CD4-positive, alpha-beta memory T cell (primary cell): ENCODE results near the gene SRBD1. TPM values are rescaled to one million over a fixed set of nuclear protein-coding genes. Genes with fewer than 3 reads are reported as not detected.

ENCODE experiments used
- CTCF ChIA-PET: fragments of 350-600 bp; sonication (Branson Sonifier 250); formaldehyde crosslinking; loops from one replicate; lab custom pipeline; 2021; ENCODE audit warnings: inconsistent platforms; ENCODE audit not compliant: partially characterized antibody; lab: Charles Lee
- POLR2A ChIA-PET: fragments of 350-600 bp; sonication (Branson Sonifier 250); formaldehyde crosslinking; loops from one replicate; lab custom pipeline; 2021; ENCODE audit not compliant: partially characterized antibody; lab: Charles Lee
- DNase-seq, 5 donors: peaks; one replicate each; pipeline versions ENCODE4 v3.0.0 to v3.0.0-alpha.2; 2020 to 2022; ENCODE audit warnings: mixed read lengths in 1 of 5
- H3K27ac ChIP-seq: one replicate; pipeline ENCODE4 v1.7.0; 2013; ENCODE audit warnings: low read depth, low read length
- H3K27me3 ChIP-seq: 2 replicates; pipeline ENCODE4 v1.7.0; 2013; ENCODE audit warnings: mild to moderate bottlenecking, low read length, moderate library complexity; ENCODE audit not compliant: insufficient read depth
- H3K36me3 ChIP-seq: 2 replicates; pipeline ENCODE4 v1.7.0; 2013; ENCODE audit warnings: mild to moderate bottlenecking, low read length, moderate library complexity; ENCODE audit not compliant: insufficient read depth
- H3K4me1 ChIP-seq: 2 replicates; pipeline ENCODE4 v1.7.0; 2013; ENCODE audit warnings: mild to moderate bottlenecking, low read length, moderate library complexity; ENCODE audit not compliant: insufficient read depth
- H3K4me3 ChIP-seq, 2 donors: one replicate each; pipeline ENCODE4 v1.7.0; 2013; ENCODE audit warnings: low read length in 2 of 2, mild to moderate bottlenecking in 1 of 2
- H3K9me3 ChIP-seq, 2 donors: one replicate each; pipeline ENCODE4 v1.7.0; 2013; ENCODE audit warnings: low read length in 2 of 2, control low read depth in 1 of 2; ENCODE audit not compliant: control insufficient read depth in 1 of 2
- H3K27ac Mint-ChIP-seq, 7 donors: one replicate each; pipeline ENCODE4 v1.8.0; 2020 to 2021; ENCODE audit warnings: mixed read lengths in 7 of 7, mild to moderate bottlenecking in 6 of 7, inconsistent platforms in 3 of 7, moderate library complexity in 3 of 7
- H3K27me3 Mint-ChIP-seq, 2 donors: one replicate each; pipeline ENCODE4 v1.8.0; 2020 to 2021; ENCODE audit warnings: mixed read lengths in 2 of 2
- H3K36me3 Mint-ChIP-seq, 2 donors: one replicate each; pipeline ENCODE4 v1.8.0; 2020 to 2021; ENCODE audit warnings: mixed read lengths in 2 of 2, inconsistent platforms in 1 of 2, mild to moderate bottlenecking in 1 of 2
- H3K4me1 Mint-ChIP-seq, 4 donors: one replicate each; pipeline ENCODE4 v1.8.0; 2020 to 2021; ENCODE audit warnings: mixed read lengths in 4 of 4, mild to moderate bottlenecking in 1 of 4
- H3K4me3 Mint-ChIP-seq, 8 donors: one replicate each; pipeline ENCODE4 v1.8.0; 2020 to 2021; ENCODE audit warnings: mixed read lengths in 8 of 8, mild to moderate bottlenecking in 7 of 8, moderate library complexity in 6 of 8, inconsistent platforms in 3 of 8
- H3K9me3 Mint-ChIP-seq, 8 donors: one replicate each; pipeline ENCODE4 v1.8.0; 2020 to 2021; ENCODE audit warnings: mixed read lengths in 8 of 8, mild to moderate bottlenecking in 5 of 8, inconsistent platforms in 3 of 8, moderate library complexity in 1 of 8
- intact Hi-C: fragments of 100-400 bp; cut with micrococcal nuclease; formaldehyde crosslinking; loops from one replicate; pipeline ENCODE4 v1.15.1; 2023
- polyA plus RNA-seq, 2 donors: library from polyadenylated mRNA; unstranded; fragments of 300-500 nt; fragmentation: Illumina TruSeq; gene quantifications; one replicate each; pipeline ENCODE4 v1.2.3, GENCODE V29; 2021
- total RNA-seq, 2 experiments: library from RNA; stranded (reverse); gene quantifications; one replicate each; pipeline ENCODE4 v1.2.3, GENCODE V29; 2021

The SRBD1 gene
- total and polyA plus RNA-seq, 4 experiments from 2014 or later = 10.0 to 23.7 (median 17.3) TPM

- Histone ChIP-seq H3K4me3 (no peak overlapping the region), H3K4me1 (peaks cover 18% of the 10 kb centered on the region), H3K36me3 (no peaks in the 10 kb centered on the region), H3K27me3 (no peaks in the 10 kb centered on the region), H3K9me3 (no peaks in the 10 kb centered on the region), H3K27ac (peak overlapping the region; percentile 72)
- intact Hi-C loops = loop anchor here (2.0 to 5.0 kb wide), 2 partner anchors 42 to 83 kb away; partner anchors contain the start of genes PRKCE and SRBD1
- CTCF ChIA-PET = no interaction called here
- peak overlapping the region in 2 of 8 donors; percentile 21 to 54 for H3K4me3 Mint-ChIP-seq
- POLR2A ChIA-PET = interaction anchor here (1.7 to 2.0 kb wide), 2 partner anchors 41 to 82 kb away, joined by 10 to 22 read pairs; partner anchors contain the start of genes PRKCE and SRBD1
- peaks cover 12 to 21% (median 17%) of the 10 kb centered on the region in 4 donors for H3K4me1 Mint-ChIP-seq
- peaks cover 21 to 33% of the 10 kb centered on the region in 2 donors for H3K36me3 Mint-ChIP-seq
- no peaks in the 10 kb centered on the region for H3K27me3 Mint-ChIP-seq
- peak overlapping the region; percentile 66 to 98 (median 79) for H3K27ac Mint-ChIP-seq
- DNase-seq = no peak
- peaks cover 0 to 2% (median 0%) of the 10 kb centered on the region in 8 donors for H3K9me3 Mint-ChIP-seq
Observed at GRCh38 chr2:45568935-45569334, 42.1 kb downstream of the SRBD1 start.

- H3K9me3 ChIP-seq = no peaks in the 10 kb centered on the region
- intact Hi-C loops = loop anchor here (2.0 to 5.0 kb wide), 2 partner anchors 43 to 84 kb away; partner anchors contain the start of genes PRKCE and SRBD1
- Mint-ChIP-seq H3K9me3 (peaks cover 0 to 2% (median 0%) of the 10 kb centered on the region in 8 donors), H3K27me3 (no peaks in the 10 kb centered on the region), H3K36me3 (peaks cover 16 to 28% of the 10 kb centered on the region in 2 donors), H3K4me3 (peak overlapping the region; percentile 83 to 94 (median 87)), H3K27ac (peak overlapping the region; percentile 79 to 98 (median 97)), H3K4me1 (peaks cover 15 to 21% (median 18%) of the 10 kb centered on the region in 4 donors)
- CTCF ChIA-PET = interaction anchor here (0.7 to 1.8 kb wide), 8 partner anchors 8 to 211 kb away, joined by 3 to 6 read pairs (median 5); partner anchors contain the start of gene SRBD1
- peaks cover 18% of the 10 kb centered on the region for H3K4me1 ChIP-seq
- no peaks in the 10 kb centered on the region for H3K27me3 ChIP-seq
- DNase-seq = peak in 4 of 5 donors; percentile 73 to 84 (median 78)
- H3K27ac ChIP-seq = peak overlapping the region; percentile 72
- H3K36me3 ChIP-seq = no peaks in the 10 kb centered on the region
- POLR2A ChIA-PET = interaction anchor here (1.2 to 2.0 kb wide), 6 partner anchors 13 to 1206 kb away, joined by 3 to 22 read pairs (median 6); partner anchors contain the start of genes CAMKMT, PRKCE and SRBD1
- H3K4me3 ChIP-seq = peak overlapping the region; percentile 12 to 56
Observed at GRCh38 chr2:45567974-45568789, 42.9 kb downstream of the SRBD1 start.

GRCh38 chr2:45567288-45567963 lies 43.6 kb downstream of the SRBD1 start:
- Mint-ChIP-seq H3K9me3 (peaks cover 0 to 2% (median 0%) of the 10 kb centered on the region in 8 donors), H3K27me3 (no peaks in the 10 kb centered on the region), H3K4me3 (peak overlapping the region; percentile 83 to 94 (median 87)), H3K36me3 (peaks cover 14 to 23% of the 10 kb centered on the region in 2 donors), H3K27ac (peak overlapping the region; percentile 79 to 98 (median 97)), H3K4me1 (peaks cover 15 to 21% (median 18%) of the 10 kb centered on the region in 4 donors)
- Histone ChIP-seq H3K9me3 (no peaks in the 10 kb centered on the region), H3K4me1 (peaks cover 18% of the 10 kb centered on the region), H3K36me3 (no peaks in the 10 kb centered on the region), H3K27ac (peak overlapping the region; percentile 72), H3K4me3 (peak overlapping the region; percentile 12 to 56), H3K27me3 (no peaks in the 10 kb centered on the region)
- CTCF ChIA-PET = interaction anchor here (0.7 to 1.8 kb wide), 8 partner anchors 9 to 211 kb away, joined by 3 to 6 read pairs (median 5); partner anchors contain the start of gene SRBD1
- no peak for DNase-seq
- POLR2A ChIA-PET = interaction anchor here (0.9 to 2.0 kb wide), 7 partner anchors 11 to 1205 kb away, joined by 3 to 22 read pairs (median 5); partner anchors contain the start of genes CAMKMT, PRKCE and SRBD1
- intact Hi-C loops = loop anchor here (5.0 kb wide), 1 partner anchor 85 kb away; the partner anchor contains the start of gene PRKCE

- no peaks in the 10 kb centered on the region for H3K4me1 ChIP-seq
- Mint-ChIP-seq H3K36me3 (peaks cover 18 to 26% of the 10 kb centered on the region in 2 donors), H3K27ac (no peak overlapping the region), H3K4me1 (peaks cover 0 to 13% (median 7%) of the 10 kb centered on the region in 4 donors), H3K4me3 (no peak overlapping the region), H3K27me3 (no peaks in the 10 kb centered on the region), H3K9me3 (peaks cover 0 to under 1% (median 0%) of the 10 kb centered on the region in 8 donors)
- no peak overlapping the region for H3K4me3 ChIP-seq
- no peaks in the 10 kb centered on the region for H3K27me3 ChIP-seq
- H3K9me3 ChIP-seq = no peaks in the 10 kb centered on the region
- no peak overlapping the region for H3K27ac ChIP-seq
- H3K36me3 ChIP-seq = no peaks in the 10 kb centered on the region
- no peak for DNase-seq
- CTCF ChIA-PET = no interaction called here
- POLR2A ChIA-PET = no interaction called here
- intact Hi-C loops = no loop called here
Observed at GRCh38 chr2:45559436-45559835, 51.6 kb downstream of the SRBD1 start.

- peaks cover 51 to 58% of the 10 kb centered on the region in 2 donors for H3K36me3 Mint-ChIP-seq
- Histone ChIP-seq H3K9me3 (no peaks in the 10 kb centered on the region), H3K27ac (no peak overlapping the region), H3K36me3 (no peaks in the 10 kb centered on the region), H3K27me3 (no peaks in the 10 kb centered on the region), H3K4me3 (no peak overlapping the region), H3K4me1 (no peaks in the 10 kb centered on the region)
- ChIA-PET POLR2A (no interaction called here), CTCF (interaction anchor here (0.7 to 1.8 kb wide), 2 partner anchors 24 to 93 kb away, joined by 3 to 6 read pairs; no protein-coding TSS in a partner anchor)
- H3K9me3 Mint-ChIP-seq = peaks cover 0 to 2% (median 0%) of the 10 kb centered on the region in 8 donors
- intact Hi-C loops = no loop called here
- no peaks in the 10 kb centered on the region for H3K27me3 Mint-ChIP-seq
- peak overlapping the region in 2 of 7 donors; percentile 5 to 23 for H3K27ac Mint-ChIP-seq
- H3K4me3 Mint-ChIP-seq = no peak overlapping the region
- H3K4me1 Mint-ChIP-seq = peaks cover 0 to 11% (median 5%) of the 10 kb centered on the region in 4 donors
- no peak for DNase-seq
Observed at GRCh38 chr2:45554742-45555140, 56.3 kb downstream of the SRBD1 start.

- H3K4me3 Mint-ChIP-seq = no peak overlapping the region
- peaks cover 0 to 2% (median 0%) of the 10 kb centered on the region in 8 donors for H3K9me3 Mint-ChIP-seq
- no peaks in the 10 kb centered on the region for H3K27me3 Mint-ChIP-seq
- DNase-seq = no peak
- intact Hi-C loops = no loop called here
- Histone ChIP-seq H3K27me3 (no peaks in the 10 kb centered on the region), H3K27ac (no peak overlapping the region), H3K4me3 (no peak overlapping the region), H3K9me3 (no peaks in the 10 kb centered on the region), H3K4me1 (no peaks in the 10 kb centered on the region), H3K36me3 (no peaks in the 10 kb centered on the region)
- ChIA-PET POLR2A (no interaction called here), CTCF (interaction anchor here (1.8 kb wide), 1 partner anchor 25 kb away, joined by 6 read pairs; no protein-coding TSS in a partner anchor)
- peaks cover 51 to 53% of the 10 kb centered on the region in 2 donors for H3K36me3 Mint-ChIP-seq
- H3K27ac Mint-ChIP-seq = peak overlapping the region in 3 of 7 donors; percentile 16 to 70 (median 23)
- H3K4me1 Mint-ChIP-seq = peaks cover 0 to 9% (median 4%) of the 10 kb centered on the region in 4 donors
Observed at GRCh38 chr2:45554073-45554741, 56.9 kb downstream of the SRBD1 start.
